Midbrain (tissue), 1 donor: ENCODE results near the gene CERS6.
"Not testable (repeated sequence)": the region's sequence is repeated elsewhere in the genome, so short reads cannot be mapped to it uniquely, and the experiment has no call there.

Source experiments
- DNase-seq: peaks from one replicate; lab custom pipeline; 2025; lab: John Stamatoyannopoulos, UW

The CERS6 gene

DNA sequence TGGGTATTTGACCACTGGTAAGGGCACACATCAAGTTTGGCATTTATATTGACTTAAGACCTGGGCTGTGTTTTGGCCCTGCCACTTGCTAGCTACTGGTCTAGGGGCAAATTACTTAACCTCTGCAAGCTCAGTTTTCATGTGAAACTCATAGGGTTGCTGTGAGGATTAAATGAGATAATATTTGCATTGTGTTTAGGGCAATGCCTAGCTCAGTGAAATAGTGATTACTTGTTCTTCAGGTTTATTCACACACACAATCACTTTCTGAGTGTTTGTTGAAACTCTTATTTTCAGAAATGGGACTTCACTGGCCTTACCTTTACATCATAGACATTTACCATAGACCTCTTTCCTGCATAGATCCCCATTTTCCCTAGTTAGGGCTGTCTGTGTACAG lies 12.3 kb downstream of the CERS6 start:
- no peak for DNase-seq

DNA sequence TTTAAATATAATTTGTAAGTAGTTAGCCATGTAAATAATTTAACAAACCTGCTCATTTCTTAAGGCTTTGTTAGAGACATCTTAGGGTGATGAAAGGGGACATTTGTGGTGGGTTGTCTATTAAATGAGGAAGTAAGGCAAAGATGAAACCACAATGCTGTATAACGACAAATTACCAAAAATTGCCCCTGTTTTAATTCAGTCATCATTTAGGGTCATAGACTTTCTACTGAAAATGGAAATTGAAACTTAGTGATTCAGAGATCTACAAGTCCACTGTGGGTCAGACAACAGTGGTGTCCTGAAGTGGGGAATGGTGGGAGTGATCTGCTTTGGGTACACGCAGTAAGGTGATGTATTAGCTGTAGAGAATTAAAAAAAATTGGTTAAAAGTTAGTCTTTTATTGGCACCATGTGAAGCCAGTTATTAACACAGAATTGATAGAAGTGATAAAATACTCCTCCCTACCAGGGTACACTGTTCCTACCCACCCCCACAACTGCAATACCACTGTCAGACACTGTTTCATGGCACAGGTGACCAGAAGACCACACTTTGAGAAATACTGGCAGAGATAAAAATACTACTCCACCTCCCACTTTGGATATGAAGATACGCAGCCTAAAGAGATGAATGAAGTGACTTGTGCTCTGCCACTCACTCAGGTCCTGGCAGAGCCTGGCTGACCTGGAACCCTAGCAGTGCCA lies 13.4 kb downstream of the CERS6 start:
- no peak for DNase-seq

DNA sequence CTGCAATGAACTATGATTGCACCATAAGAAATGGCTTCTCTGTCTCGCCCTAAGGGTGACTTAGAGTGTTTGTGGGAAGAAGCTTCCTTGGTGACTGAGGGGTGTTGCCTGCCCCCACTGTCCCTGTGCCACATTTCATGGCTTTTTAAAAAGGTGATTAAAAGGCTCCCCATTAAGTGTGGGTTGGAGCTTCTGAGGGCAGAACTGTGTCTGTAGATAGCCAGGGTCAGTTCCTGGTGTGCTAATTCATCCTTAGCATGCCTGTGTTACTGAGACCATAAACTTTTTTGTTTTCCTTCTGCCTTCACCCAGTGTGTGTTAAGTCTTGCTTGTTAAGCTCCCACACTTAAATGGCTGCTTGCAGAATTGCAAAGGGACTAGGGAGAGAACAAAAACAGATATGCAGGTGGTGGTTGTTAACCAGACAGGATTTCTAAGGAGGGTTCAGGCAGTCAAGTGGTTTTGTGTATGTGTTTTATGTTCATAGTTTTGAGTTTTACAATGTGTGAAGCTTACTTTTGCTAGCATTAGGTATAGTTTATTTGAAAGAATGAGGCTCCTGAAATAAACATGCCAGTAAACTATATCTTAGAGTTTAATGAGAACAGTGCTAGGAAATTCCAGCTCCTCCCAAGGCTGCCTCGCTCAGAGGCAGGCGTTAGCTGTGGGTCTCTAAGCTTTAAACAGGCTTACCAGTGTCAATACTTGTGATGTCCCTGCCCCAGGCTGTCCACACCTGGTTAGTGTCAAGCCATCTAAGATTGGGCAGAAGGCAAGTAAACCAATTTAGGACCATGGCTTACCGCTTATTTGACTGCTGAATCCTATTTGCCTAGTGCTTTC lies 14.5 kb downstream of the CERS6 start:
- DNase-seq = no peak

DNA sequence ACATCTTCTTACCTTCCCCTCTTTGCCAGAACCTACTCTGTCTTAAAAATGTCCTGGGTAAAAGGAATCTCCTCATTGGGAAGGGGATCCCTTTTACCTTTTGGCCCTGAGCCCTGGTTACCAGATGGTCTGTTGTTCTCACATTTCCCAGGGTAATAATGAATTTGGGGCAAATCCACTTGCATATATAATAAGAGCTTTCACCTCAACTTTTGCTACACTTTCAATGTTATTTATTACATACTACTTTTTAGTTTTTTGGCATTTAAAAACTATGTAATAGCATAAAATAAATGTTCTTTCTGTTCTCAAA lies 15.0 kb downstream of the CERS6 start:
- DNase-seq = no peak

DNA sequence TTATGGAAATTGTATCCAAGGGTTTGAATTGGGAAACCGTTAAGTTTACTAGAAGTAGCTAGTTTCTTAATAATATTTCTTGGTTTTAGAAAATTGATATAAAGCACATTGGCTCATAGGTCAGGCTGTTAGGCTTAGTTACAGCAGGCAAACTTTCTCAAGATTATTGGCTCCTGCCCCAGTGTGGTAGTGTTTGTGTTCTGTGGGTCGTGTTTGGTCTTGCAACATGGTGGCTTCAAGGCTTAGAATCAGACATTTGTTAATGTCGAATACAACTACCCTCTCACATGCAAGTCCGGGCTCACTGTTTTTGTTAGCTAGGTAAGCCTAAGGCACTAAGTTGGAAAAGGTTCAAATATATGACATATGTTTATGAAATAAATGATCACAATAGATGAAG lies 19.6 kb downstream of the CERS6 start:
- no peak for DNase-seq

DNA sequence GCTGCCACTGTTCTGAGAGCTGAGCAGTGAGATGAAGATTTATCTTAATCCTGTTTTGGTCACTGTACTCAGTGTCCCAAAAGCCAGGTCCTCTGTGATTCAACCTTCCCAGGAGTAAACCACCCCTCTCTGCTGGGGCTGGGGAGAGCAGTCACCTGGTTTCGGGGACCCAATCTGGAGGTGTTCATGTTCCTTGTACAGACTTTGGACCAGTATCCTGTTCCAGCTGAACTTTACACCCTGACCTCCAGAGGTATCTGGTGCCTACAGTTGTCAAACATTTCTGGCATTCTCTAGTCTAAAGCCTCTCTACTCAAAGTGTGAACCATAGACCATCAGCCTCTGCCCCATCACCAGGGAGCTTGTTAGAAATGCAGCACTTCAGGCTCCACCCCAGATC lies 22.1 kb downstream of the CERS6 start:
- DNase-seq = no peak

DNA sequence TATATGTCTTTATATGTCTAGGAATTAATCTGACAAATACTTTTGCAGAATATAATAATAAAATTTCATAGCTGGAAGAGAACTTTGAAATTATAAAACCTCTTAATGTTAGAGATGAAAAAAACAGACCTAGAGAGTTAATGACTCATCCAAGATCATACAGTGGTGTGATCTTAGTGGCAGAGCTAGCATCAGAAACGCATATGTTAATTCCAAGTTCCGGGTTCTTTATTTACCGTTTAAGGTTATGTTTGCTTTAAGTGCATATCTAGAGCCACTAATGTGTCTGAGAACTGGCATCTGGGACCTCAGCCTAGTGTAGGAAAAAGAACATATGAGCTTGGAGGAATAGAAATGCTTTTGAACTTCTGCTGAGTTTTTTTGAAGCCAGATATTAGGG lies 24.3 kb downstream of the CERS6 start:
- no peak for DNase-seq

DNA sequence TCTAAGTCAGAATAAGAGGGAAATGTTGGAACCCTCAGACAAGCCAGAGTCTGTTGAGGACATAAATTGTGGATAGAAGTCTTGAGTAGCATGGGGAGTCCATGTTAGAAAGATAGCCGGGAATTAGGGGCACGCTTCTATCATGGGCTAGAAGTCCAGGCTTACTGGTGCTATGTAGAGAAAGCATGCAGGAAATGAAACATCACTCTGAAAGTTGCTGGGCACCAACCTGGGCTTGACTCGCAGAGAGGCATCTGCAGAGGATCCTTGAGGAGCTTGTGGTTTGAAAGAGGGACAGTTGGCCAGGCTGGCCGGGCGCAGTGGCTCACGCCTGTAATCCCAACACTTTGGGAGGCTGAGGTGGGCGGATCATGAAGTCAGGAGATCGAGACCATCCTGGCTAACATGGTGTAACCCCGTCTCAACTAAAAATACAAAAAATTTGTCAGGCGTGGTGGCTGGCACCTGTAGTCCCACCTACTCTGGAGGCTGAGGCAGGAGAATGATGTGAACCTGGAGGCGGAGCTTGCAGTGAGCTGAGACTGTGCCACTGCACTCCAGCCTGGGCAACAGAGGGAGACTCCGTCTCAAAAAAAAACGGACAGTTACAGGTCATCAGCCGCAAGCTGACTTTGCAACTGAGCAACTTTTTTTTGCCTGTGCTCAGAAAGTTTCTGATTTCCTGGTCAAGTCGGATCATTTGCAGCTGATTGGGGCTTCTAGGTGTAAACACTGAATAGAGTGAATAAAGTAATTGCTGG lies 24.9 kb downstream of the CERS6 start:
- no peak for DNase-seq

DNA sequence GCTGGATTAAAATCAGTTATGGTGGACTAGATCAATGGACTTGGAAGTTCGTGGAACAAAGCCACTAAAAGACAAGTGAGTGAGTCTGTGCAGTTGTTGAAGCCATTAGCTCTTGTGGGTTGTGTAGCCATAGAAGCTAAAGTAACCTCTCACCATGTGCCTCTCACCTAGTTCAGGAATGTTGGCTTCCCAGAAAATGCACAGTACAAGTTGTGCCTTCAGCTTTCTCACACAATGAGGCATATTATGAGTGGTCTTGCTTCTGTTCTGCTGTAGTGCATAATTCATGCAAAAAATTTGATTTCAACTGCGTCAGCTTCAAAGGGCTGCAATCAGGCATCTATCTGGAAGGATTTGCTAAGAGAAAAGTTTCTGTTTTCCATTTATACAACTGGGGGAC lies 26.2 kb downstream of the CERS6 start:
- no peak for DNase-seq

DNA sequence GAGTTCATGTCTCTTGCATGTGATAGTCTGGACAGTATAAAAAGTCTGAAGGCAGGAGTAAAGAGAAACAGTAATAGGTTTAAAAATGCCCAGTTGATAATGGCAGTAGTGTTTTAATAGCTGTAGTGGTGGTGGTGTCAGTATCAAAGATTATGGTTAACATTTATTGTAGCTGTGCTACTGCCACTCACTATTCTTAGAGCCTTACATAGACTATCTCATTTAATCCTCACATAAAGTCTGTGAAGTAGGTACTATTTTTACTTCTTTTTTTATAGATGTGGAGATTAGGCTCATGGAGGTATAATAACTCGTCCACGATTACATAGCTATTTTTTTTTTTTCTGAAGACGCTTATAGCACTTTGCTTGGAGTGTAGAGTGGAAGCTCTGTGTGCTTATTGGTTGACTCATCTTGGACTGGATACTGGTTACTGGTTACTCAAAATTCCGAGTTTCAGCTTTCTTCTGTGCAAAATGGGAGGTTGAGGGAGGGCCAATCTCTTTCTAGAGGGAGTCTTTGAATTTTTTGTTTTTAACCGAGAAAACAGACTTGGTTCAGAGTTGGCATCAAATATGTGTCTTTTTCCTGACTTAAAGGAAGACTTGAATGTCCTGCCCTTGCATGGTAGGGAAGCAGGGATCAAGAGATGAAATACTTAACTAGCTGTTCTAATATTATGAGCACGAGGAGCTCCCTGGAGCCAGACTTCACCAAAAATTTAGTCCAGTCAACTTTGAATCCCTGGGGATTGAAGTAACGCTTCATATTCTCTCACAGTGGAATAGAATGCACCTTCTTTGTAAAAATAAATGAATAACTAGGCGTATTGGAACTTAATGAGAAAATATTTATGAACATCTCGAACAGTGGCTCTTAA lies 27.1 kb downstream of the CERS6 start:
- DNase-seq = no peak

DNA sequence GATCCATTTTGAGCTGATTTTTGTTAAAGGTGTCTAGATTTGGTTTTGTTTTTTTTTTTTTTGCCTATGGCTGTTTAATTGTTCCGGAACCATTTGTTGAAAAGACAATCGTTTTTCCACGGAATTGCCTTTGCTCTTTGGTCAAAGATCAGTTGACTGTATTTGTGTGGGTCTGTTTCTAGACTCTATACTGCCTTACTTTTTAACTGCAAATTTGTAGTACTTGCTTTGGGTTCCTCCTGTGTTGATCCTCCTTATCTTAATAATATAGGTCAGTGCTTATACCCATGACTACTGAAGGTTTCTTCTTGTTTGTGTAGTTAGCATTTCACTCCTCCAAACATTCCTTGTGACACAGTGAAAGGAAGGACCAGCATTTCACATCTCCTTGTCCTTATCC lies 30.4 kb downstream of the CERS6 start:
- DNase-seq = no peak

DNA sequence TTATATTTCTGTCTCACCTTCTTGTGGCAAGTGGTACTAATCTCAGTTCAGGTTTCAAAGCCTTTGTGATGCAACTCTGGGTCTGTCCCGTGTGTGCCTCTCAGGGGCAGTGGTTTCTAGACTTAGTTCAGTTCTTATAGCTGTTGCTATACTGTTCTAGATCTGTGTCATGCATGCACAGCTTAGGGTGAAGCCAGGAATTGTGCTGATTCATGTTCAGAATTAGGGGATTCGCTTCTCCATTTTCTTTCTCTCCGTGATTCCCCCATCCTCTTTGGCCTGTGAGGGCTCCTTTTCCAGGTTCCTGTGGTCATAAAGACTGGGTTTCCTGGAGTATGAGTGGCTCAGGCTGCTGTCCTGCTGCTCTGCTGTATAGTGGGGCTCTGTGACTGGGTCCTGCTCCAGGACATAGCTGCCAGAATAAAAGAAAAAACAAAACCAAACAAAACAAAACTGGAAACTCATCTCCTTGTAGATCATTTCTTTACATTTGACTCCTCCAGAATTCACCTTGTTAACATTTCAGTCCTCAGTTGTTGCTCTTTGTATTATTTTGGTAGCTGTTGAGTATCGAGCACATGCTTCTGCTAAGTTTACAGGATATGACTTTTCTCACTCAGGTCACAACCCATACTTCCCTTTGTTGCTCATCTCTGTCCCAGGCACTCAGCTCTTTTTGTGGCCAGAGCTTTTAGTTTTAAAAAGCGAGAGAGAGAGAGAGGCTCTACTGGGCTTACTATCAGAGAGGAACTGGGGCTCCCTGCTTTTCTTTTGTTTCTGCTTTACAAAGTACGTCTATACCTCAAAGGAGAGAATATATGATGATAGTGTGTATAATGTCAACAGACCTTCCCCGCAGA lies 34.2 kb downstream of the CERS6 start:
- no peak for DNase-seq

DNA sequence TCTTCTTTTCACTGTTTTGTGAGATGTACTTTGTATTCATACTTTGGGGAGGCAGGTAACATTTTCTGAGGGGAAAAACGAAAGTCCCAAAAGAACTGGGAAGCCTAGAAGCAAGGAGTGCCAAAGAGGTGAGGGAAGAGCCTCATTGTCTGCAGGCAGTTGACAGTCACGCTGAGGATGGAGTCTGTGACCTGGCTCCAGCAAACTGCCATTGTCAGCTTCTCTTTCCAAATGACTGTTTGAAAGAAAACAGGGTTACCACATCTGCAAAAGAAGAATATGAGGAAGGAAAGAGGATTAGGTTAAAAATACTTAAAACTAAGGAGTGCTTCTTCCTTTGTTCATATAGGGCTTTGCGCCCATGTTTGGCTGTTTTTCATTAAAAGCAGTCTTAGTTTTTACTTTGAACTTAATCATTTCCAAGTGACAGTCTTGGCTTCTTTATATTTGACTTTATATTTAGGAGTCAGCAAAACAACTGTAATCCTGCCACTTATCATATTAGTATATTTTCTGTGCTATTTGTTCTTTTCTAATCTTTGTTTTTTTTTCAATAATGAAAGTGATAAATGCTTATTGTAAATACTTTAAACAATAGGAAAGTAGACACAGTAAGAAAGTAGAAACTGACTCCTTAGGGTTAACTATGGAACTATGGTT lies 35.0 kb downstream of the CERS6 start:
- DNase-seq = no peak

DNA sequence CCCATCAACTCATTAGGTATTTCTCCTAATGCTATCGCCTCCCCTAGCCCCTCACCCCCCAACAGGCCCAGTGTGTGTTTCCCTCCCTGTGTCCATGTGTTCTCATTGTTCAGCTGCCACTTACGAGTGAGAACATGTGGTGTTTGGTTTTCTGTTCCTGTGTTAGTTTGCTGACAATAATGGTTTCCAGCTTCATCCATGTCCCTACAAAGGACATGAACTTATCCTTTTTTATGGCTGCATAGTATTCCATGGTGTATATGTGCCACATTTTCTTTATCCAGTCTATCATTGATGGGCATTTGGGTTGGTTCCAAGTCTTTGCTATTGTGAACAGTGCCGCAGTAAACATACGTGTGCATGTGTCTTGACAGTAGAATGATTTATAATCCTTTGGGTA lies 35.7 kb downstream of the CERS6 start:
- not testable (repeated sequence) for DNase-seq

DNA sequence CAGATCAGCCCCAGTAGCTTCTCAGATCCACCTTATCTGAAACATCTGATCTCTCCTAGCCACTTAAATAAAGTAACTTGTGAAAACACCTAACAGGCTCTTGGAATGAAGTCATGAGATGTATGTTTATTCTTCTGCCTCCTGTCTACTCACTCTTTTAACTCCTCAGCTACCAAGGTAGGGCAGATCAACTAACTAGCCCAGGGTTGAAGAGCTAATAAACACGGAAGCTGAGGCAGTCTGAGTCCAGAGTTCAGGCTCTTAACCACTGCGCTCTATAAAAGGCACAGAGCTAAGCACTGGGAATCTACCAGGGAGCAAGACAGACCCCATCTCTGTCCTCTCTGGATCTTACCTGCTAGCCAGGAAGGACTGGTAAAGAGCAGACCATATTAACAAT lies 37.1 kb downstream of the CERS6 start:
- not testable (repeated sequence) for DNase-seq

DNA sequence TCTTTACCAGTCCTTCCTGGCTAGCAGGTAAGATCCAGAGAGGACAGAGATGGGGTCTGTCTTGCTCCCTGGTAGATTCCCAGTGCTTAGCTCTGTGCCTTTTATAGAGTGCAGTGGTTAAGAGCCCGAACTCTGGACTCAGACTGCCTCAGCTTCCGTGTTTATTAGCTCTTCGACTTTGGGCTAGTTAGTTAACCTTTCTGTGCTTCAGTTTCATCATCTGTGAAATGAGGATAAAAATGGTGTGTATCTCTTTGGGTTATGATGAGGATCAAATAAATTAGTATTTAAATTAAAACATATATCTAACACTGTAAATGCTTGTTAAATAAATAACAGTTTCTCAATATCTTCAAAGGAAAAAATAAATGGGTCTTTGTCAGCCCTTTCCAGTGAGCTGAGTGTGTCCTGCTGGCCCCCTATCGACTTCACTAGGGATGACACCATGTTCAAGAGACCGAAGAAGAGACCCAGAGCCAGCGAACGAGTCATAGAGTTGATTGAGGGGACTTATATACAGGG lies 38.2 kb downstream of the CERS6 start:
- no peak for DNase-seq

DNA sequence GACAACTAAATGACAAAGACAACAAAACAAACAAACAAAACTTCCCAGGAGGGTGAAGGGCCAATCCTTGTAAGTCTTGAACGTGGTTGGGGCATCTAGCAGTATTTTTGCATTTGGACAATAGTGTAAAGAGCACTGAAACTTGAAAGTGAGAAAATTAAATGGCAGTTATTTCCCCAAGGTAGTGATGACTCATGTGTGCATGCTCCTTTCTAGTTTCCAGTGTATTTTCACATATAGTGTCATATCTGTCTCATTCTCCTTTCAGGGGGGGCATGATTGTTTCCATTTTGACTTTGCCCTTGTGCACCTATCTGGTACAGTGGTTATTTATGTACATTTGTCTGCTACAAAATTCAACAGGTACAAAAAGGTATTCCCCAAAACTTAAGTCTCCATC lies 39.5 kb downstream of the CERS6 start:
- no peak for DNase-seq

DNA sequence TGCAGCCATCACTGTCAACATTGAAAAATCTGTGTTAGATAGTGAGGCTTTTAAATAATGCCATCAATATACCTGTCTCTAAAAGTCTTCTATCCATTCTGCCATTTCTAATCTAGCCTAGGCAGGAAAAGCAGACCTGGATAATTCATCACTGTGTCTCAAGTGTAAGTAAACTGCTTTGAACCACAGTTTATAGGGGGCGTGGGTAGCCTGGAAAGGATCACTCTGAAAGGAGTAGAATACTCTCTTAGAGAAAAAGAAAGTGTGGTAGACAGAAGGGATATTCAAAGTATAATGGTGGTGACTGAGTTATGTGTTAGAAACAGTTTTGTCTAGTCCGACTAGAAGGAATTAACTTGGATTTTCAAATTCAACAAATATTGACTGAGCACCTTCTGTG lies 40.8 kb downstream of the CERS6 start:
- DNase-seq = no peak

DNA sequence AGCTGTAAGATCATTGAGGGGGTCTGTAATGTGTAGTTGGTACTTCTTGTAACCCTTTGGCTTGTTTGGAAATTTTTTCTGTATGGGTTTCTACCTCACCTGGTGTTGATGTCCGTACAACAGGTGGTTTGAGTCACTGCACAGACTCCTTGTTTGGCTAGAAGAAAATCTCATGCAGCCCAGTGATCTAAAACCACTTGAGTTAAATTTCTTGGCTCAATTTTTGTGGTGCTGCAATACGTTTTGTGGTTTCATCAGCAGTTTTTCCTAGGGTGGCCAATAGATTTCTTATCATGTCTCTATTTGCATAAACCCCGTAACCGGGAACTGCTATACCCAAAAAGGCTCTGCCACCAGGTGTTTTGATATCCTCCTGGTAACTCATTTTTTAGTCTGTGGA lies 43.4 kb downstream of the CERS6 start:
- DNase-seq = no peak

DNA sequence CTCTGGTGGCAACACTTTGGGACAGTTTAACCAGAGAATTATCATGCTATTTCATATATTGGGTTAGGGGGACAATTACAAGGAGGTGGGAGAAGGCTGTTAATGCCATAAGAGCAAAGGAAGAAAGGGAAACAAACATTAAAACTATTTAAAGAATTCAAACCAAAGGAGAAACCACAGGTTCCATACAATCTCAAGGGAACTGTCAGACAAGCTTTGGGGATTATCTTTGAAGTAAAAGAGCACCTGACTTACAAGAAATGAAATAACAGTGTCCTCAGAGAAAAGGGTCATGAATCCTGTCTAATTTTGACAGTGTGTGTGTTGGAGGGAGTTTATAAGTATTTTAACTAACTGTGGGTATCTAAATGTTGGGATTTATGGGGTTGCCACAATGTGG lies 44.4 kb downstream of the CERS6 start:
- no peak for DNase-seq
